Ishikawa (cell line): ENCODE measurements around the gene RIIAD1.

Experiments used
- CEBPB ChIP-seq: IDR thresholded peaks from 2 replicates; pipeline ENCODE4 v1.6.1; 2012
- CREB1 ChIP-seq: IDR thresholded peaks from 2 replicates; pipeline ENCODE4 v1.6.1; 2012; ENCODE audit warnings: low read depth
- EGR1 ChIP-seq: IDR thresholded peaks from 2 replicates; pipeline ENCODE4 v1.6.1; 2012
- EP300 ChIP-seq: IDR thresholded peaks from 2 replicates; pipeline ENCODE4 v1.6.1; 2012; ENCODE audit warnings: borderline replicate concordance
- FOXM1 ChIP-seq: IDR thresholded peaks from 2 replicates; pipeline ENCODE4 v1.6.1; 2012; ENCODE audit warnings: low read depth, borderline replicate concordance
- MAX ChIP-seq: IDR thresholded peaks from 2 replicates; pipeline ENCODE4 v1.6.1; 2012
- NFIC ChIP-seq: IDR thresholded peaks from 2 replicates; pipeline ENCODE4 v1.6.1; 2012
- RAD21 ChIP-seq: IDR thresholded peaks from 2 replicates; pipeline ENCODE4 v1.6.1; 2012; ENCODE audit warnings: low read depth
- REST ChIP-seq: IDR thresholded peaks from 2 replicates; pipeline ENCODE4 v1.6.1; 2012; ENCODE audit warnings: low read depth, mild to moderate bottlenecking
- TAF1 ChIP-seq: IDR thresholded peaks from 2 replicates; pipeline ENCODE4 v1.6.1; 2012; ENCODE audit warnings: low read depth, mild to moderate bottlenecking
- TCF12 ChIP-seq: IDR thresholded peaks from 2 replicates; pipeline ENCODE4 v1.6.1; 2012; ENCODE audit warnings: low read depth
- TEAD4 ChIP-seq: IDR thresholded peaks from 2 replicates; pipeline ENCODE4 v1.6.1; 2012
- USF1 ChIP-seq: IDR thresholded peaks from 2 replicates; pipeline ENCODE4 v1.6.1; 2012
- YY1 ChIP-seq: IDR thresholded peaks from 2 replicates; pipeline ENCODE4 v1.6.1; 2012; ENCODE audit warnings: low read depth
- ZBTB7A ChIP-seq: IDR thresholded peaks from 2 replicates; pipeline ENCODE4 v1.6.1; 2012; ENCODE audit warnings: low read depth

The RIIAD1 gene

GRCh38 chr1:151703813-151704212 is 17.5 kb upstream of the RIIAD1 start:
- TF ChIP-seq MAX (no peak), YY1 (no peak), TAF1 (no peak), CREB1 (no peak), NFIC (no peak), FOXM1 (no peak), RAD21 (no peak), REST (no peak), EP300 (no peak), ZBTB7A (no peak), CEBPB (no peak), EGR1 (no peak), TEAD4 (no peak), USF1 (no peak), TCF12 (no peak)

GRCh38 chr1:151704246-151704645 is 17.1 kb upstream of the RIIAD1 start:
- TF ChIP-seq TEAD4 (no peak), TCF12 (no peak), USF1 (no peak), EP300 (no peak), TAF1 (no peak), CEBPB (no peak), REST (no peak), NFIC (no peak)

- no peak for TF ChIP-seq MAX
Observed at GRCh38 chr1:151705146-151705545, 16.2 kb upstream of the RIIAD1 start.

GRCh38 chr1:151705753-151706463 is 15.4 kb upstream of the RIIAD1 start:
- TF ChIP-seq MAX (no peak), FOXM1 (no peak), TEAD4 (no peak), NFIC (no peak), RAD21 (no peak), CEBPB (no peak), EGR1 (no peak), ZBTB7A (no peak), TAF1 (no peak), YY1 (no peak), REST (no peak), USF1 (no peak), CREB1 (no peak), TCF12 (no peak), EP300 (no peak)
